ENCODE measurements around the gene CCDC158. TPM values are rescaled to one million over a fixed set of nuclear protein-coding genes. Genes with fewer than 3 reads are reported as not detected.

Gene CCDC158
- total RNA-seq, 1 donor from 2014 or later: 0.64 TPM

- Histone ChIP-seq H3K9me3 (no peaks in the 10 kb centered on the region), H3K27ac (no peak overlapping the region), H3K27me3 (no peaks in the 10 kb centered on the region), H3K36me3 (peaks cover 8% of the 10 kb centered on the region), H3K4me1 (peaks cover 6% of the 10 kb centered on the region), H3K4me3 (no peak overlapping the region)
- intact Hi-C loops (cut with DNase I): no loop called here
- DNase-seq (no peak), ATAC-seq (no peak)
- TF ChIP-seq, protein P1, sequence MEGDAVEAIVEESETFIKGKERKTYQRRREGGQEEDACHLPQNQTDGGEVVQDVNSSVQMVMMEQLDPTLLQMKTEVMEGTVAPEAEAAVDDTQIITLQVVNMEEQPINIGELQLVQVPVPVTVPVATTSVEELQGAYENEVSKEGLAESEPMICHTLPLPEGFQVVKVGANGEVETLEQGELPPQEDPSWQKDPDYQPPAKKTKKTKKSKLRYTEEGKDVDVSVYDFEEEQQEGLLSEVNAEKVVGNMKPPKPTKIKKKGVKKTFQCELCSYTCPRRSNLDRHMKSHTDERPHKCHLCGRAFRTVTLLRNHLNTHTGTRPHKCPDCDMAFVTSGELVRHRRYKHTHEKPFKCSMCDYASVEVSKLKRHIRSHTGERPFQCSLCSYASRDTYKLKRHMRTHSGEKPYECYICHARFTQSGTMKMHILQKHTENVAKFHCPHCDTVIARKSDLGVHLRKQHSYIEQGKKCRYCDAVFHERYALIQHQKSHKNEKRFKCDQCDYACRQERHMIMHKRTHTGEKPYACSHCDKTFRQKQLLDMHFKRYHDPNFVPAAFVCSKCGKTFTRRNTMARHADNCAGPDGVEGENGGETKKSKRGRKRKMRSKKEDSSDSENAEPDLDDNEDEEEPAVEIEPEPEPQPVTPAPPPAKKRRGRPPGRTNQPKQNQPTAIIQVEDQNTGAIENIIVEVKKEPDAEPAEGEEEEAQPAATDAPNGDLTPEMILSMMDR (IDR thresholded peaks at IDR 0.05): no peak
These were observed 107.4 kb downstream of the CCDC158 start for GRCh38 chr4:76313547-76313946.

GRCh38 chr4:76312457-76312856 lies 108.5 kb downstream of the CCDC158 start:
- intact Hi-C loops (cut with DNase I): no loop called here

GRCh38 chr4:76311896-76312331 lies 109.0 kb downstream of the CCDC158 start:
- TF ChIP-seq, protein P1 (IDR thresholded peaks at IDR 0.05): no peak
- intact Hi-C loops (cut with DNase I): no loop called here
- Histone ChIP-seq H3K4me3 (no peak overlapping the region), H3K9me3 (no peaks in the 10 kb centered on the region), H3K36me3 (peaks cover 8% of the 10 kb centered on the region), H3K4me1 (peaks cover 12% of the 10 kb centered on the region), H3K27me3 (no peaks in the 10 kb centered on the region), H3K27ac (no peak overlapping the region)
- ATAC-seq: peak; percentile 76
- DNase-seq: peak; percentile 11

More at GRCh38 chr4:76312457-76312856, 108.5 kb downstream of the CCDC158 start:
- TF ChIP-seq, protein P1 (IDR thresholded peaks at IDR 0.05): no peak
- Histone ChIP-seq H3K36me3 (peaks cover 8% of the 10 kb centered on the region), H3K9me3 (no peaks in the 10 kb centered on the region), H3K27ac (no peak overlapping the region), H3K4me3 (no peak overlapping the region), H3K4me1 (peaks cover 9% of the 10 kb centered on the region), H3K27me3 (no peaks in the 10 kb centered on the region)
- no peak for ATAC-seq
- no peak for DNase-seq

DNA sequence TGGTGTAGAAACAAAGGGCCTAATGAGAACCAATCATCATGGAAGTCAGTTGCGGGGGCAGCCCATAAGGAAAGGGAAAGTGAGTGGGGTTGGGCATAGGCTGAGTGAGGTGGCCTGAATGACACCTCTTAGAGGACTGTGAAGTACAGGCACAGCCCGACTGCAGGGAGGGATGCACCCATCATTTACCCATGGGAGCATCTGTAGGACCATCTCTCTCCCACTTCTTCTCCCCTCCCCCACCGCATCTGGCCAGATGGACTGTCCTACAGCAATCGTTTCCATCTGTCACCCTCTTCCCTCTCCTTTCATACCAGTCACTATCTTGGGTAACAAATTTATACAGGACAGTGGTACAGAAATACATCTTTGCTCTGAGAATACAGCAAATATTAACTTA lies 110.3 kb downstream of the CCDC158 start:
- TF ChIP-seq, protein P1 (IDR thresholded peaks at IDR 0.05): no peak
- Histone ChIP-seq H3K4me1 (peaks cover 12% of the 10 kb centered on the region), H3K4me3 (no peak overlapping the region), H3K27ac (no peak overlapping the region), H3K36me3 (peaks cover 8% of the 10 kb centered on the region), H3K9me3 (no peaks in the 10 kb centered on the region), H3K27me3 (no peaks in the 10 kb centered on the region)
- ATAC-seq (no peak), DNase-seq (peak; percentile 32)
- intact Hi-C loops (cut with DNase I): no loop called here

- Histone ChIP-seq H3K27ac (no peak overlapping the region), H3K4me1 (peaks cover 17% of the 10 kb centered on the region), H3K27me3 (no peaks in the 10 kb centered on the region), H3K4me3 (no peak overlapping the region), H3K36me3 (peaks cover 8% of the 10 kb centered on the region), H3K9me3 (no peaks in the 10 kb centered on the region)
- no peak for DNase-seq
- intact Hi-C loops (cut with DNase I): no loop called here
- TF ChIP-seq, protein P1 (IDR thresholded peaks at IDR 0.05): no peak
- no peak for ATAC-seq
These were observed 110.9 kb downstream of the CCDC158 start for GRCh38 chr4:76309939-76310550.

Data from upper lobe of right lung (tissue), 1 donor.